Astrocyte (in vitro differentiated cells and primary cell): ENCODE data around the gene DNMT1.

Source experiments
- EZH2 ChIP-seq: IDR thresholded peaks from 2 replicates; pipeline ENCODE4 v1.6.1; 2012; ENCODE audit warnings: mild to moderate bottlenecking, low read length, inconsistent platforms; ENCODE audit not compliant: insufficient read depth
- TF ChIP-seq, protein P1 (sequence below): IDR thresholded peaks from 2 replicates; pipeline ENCODE4 v1.5.1; 2011; ENCODE audit warnings: low read depth, mild to moderate bottlenecking, inconsistent platforms, low read length, moderate library complexity; ENCODE audit not compliant: insufficient read depth

DNA sequence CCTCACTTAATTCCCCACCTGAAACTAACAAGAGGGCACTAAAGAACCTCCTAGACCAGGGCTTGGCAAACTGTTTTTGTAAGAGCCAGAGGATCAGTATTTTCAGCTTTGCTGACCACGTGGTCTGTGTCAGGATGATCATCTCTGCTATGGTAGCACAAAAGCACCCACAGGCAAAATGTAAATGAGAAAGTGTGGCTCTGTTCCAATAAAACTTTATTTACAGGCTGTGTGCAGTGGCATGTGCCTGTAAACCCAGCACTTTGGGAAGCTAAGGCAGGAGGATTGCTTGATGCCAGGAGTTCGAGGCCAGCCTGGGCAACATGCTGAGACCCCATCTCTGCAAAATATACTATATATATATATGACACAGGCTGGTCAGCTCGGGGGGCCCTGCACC lies 31.2 kb downstream of the DNMT1 start:
- TF ChIP-seq, protein P1, sequence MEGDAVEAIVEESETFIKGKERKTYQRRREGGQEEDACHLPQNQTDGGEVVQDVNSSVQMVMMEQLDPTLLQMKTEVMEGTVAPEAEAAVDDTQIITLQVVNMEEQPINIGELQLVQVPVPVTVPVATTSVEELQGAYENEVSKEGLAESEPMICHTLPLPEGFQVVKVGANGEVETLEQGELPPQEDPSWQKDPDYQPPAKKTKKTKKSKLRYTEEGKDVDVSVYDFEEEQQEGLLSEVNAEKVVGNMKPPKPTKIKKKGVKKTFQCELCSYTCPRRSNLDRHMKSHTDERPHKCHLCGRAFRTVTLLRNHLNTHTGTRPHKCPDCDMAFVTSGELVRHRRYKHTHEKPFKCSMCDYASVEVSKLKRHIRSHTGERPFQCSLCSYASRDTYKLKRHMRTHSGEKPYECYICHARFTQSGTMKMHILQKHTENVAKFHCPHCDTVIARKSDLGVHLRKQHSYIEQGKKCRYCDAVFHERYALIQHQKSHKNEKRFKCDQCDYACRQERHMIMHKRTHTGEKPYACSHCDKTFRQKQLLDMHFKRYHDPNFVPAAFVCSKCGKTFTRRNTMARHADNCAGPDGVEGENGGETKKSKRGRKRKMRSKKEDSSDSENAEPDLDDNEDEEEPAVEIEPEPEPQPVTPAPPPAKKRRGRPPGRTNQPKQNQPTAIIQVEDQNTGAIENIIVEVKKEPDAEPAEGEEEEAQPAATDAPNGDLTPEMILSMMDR = no peak
- no peak for TF ChIP-seq EZH2
